GM12891 (cell line): ENCODE results near the gene FAHD1.

Experiments used
- DNase-seq: peaks from one replicate; pipeline ENCODE4 v3.0.0; 2011; ENCODE audit warnings: low spot score; ENCODE audit not compliant: insufficient read length
- FAIRE-seq: peaks from 2 replicates; lab custom pipeline; 2011; peaks lifted over from hg19 to GRCh38; lab: Jason Lieb, UNC
- PAX5 ChIP-seq: IDR thresholded peaks from 2 replicates; pipeline ENCODE4 v1.6.1; 2011; ENCODE audit warnings: low read length, moderate library complexity, mild to moderate bottlenecking; ENCODE audit not compliant: insufficient read depth, severe bottlenecking
- POLR2A ChIP-seq: IDR thresholded peaks from 2 replicates; pipeline ENCODE4 v1.6.1; 2011; ENCODE audit warnings: low read depth, low read length, control low read depth
- POLR2AphosphoS5 ChIP-seq: IDR thresholded peaks from 2 replicates; pipeline ENCODE4 v1.6.1; 2011; ENCODE audit warnings: low read depth, low read length, control low read depth
- POU2F2 ChIP-seq: IDR thresholded peaks from 2 replicates; pipeline ENCODE4 v1.6.1; 2011; ENCODE audit warnings: low read depth, mild to moderate bottlenecking, control low read depth, low read length, moderate library complexity
- SPI1 ChIP-seq: IDR thresholded peaks from 2 replicates; pipeline ENCODE4 v1.6.1; 2011; ENCODE audit warnings: low read depth, low read length, control low read depth
- TAF1 ChIP-seq: IDR thresholded peaks from 2 replicates; pipeline ENCODE4 v1.6.1; 2011; ENCODE audit warnings: low read depth, low read length, control low read depth

FAHD1 gene

GRCh38 chr16:1800701-1801100, 26.3 kb upstream of the FAHD1 start:
- no peak for DNase-seq
- TF ChIP-seq PAX5 (no peak), SPI1 (no peak), POU2F2 (no peak), TAF1 (no peak), POLR2A (no peak)
- FAIRE-seq, result no peak

- no peak for DNase-seq
- FAIRE-seq, result no peak
- TF ChIP-seq TAF1 (no peak), POLR2AphosphoS5 (no peak), PAX5 (no peak), POLR2A (no peak), POU2F2 (no peak), SPI1 (no peak)
These were observed 19.4 kb upstream of the FAHD1 start for GRCh38 chr16:1807626-1808025.

- no peak for FAIRE-seq
- no peak for TF ChIP-seq TAF1
- TF ChIP-seq POU2F2, result no peak
- TF ChIP-seq SPI1, result no peak
- no peak for TF ChIP-seq POLR2AphosphoS5
- TF ChIP-seq PAX5, result no peak
- no peak for TF ChIP-seq POLR2A
- DNase-seq, result no peak
These were observed 18.3 kb upstream of the FAHD1 start for GRCh38 chr16:1808691-1809090.

DNA sequence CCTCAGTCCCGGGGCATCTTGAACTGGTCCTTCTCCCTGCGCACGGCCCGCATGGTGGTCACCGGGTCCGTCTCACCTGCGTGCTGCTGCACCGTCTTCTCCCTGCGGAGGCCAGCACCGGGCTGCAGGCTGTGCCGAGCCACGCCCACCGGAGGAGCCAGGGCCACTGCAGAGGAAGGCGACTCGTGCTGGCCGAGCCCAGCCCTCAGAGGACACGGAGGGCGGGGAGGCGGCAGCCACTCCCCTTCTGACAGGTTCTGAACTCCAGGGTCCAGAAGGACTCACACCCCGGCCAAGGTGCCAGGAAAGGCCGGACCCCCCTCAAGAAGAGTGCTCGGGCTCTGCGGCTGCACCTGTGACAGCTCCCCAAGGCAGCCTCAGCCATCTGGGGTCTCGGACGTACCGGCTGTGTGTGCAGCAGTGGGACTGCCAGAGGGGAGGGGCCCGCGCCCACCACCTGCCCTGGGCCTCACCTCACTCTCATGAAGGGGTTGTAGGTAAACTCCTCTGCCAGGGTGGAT, 17.7 kb upstream of the FAHD1 start:
- TF ChIP-seq POU2F2 (no peak), POLR2A (no peak), SPI1 (no peak)
- DNase-seq (no peak), FAIRE-seq (no peak)

GRCh38 chr16:1810106-1810505, 16.9 kb upstream of the FAHD1 start:
- DNase-seq, result no peak
- FAIRE-seq, result no peak
- no peak for TF ChIP-seq POLR2A
- TF ChIP-seq SPI1, result no peak

DNA sequence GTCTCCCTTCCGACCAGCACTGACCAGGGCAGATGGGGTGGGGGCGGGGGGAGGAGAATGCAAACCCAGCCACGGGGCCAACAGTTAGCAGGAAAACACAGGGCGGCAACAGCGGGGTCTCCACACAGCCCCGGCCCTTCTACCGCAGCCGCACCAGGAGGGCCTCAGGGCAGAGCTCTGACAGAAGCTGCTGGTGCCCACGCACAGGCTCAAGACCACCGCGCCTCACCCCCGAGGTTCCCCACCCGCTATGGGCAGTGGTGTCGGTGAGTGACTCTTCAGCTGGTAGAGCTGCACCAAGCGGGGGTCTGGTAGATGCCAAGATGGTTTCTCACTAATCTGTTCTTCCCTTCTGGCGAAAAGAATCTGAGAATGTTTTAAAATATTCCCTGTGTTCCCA, 16.5 kb upstream of the FAHD1 start:
- no peak for DNase-seq
- TF ChIP-seq POLR2A (no peak), TAF1 (no peak), PAX5 (no peak)
- no peak for FAIRE-seq

- peak; percentile 63 for FAIRE-seq
- TF ChIP-seq TAF1, result no peak
- no peak for TF ChIP-seq POLR2AphosphoS5
- TF ChIP-seq POU2F2, result no peak
- no peak for TF ChIP-seq POLR2A
- no peak for TF ChIP-seq SPI1
- no peak for TF ChIP-seq PAX5
- no peak for DNase-seq
These were observed 14.3 kb upstream of the FAHD1 start for GRCh38 chr16:1812732-1813163.

DNA sequence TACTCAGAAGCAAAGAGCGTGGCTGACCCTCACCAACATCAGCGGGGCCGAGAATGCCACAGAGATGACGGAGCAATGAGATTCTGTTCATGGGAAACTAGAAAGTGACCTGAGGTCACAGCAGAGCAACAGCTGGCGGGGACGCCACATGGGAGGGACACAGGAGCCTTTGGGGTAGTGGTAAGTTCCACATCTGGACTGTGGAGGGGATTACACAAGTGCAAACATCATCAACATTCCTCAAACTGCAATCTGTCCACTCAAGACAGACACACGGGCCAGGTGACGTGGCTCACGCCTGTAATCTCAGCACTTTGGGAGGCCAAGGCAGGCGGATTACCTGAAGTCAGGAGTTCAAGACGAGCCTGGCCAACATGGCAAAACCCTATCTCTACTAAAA, 11.5 kb upstream of the FAHD1 start:
- FAIRE-seq, result no peak
- no peak for DNase-seq
- no peak for TF ChIP-seq TAF1
- TF ChIP-seq POLR2AphosphoS5, result no peak
- TF ChIP-seq PAX5, result no peak
- no peak for TF ChIP-seq POLR2A
- no peak for TF ChIP-seq POU2F2
- TF ChIP-seq SPI1, result no peak

- FAIRE-seq, result no peak
- no peak for DNase-seq
- TF ChIP-seq PAX5 (no peak), POLR2A (no peak), TAF1 (no peak), POLR2AphosphoS5 (no peak), POU2F2 (no peak), SPI1 (no peak)
These were observed 10.4 kb upstream of the FAHD1 start for GRCh38 chr16:1816396-1817275.

GRCh38 chr16:1817276-1817589, 9.8 kb upstream of the FAHD1 start:
- no peak for DNase-seq
- FAIRE-seq, result no peak
- no peak for TF ChIP-seq TAF1
- no peak for TF ChIP-seq POLR2AphosphoS5
- TF ChIP-seq PAX5, result no peak
- no peak for TF ChIP-seq SPI1
- TF ChIP-seq POLR2A, result no peak
- no peak for TF ChIP-seq POU2F2
